IgD-negative memory B cell (primary cell): ENCODE data around the gene FSIP1. TPM values are rescaled to one million over a fixed set of nuclear protein-coding genes. Genes with fewer than 3 reads are reported as not detected.

ENCODE experiments used
- H3K27ac Mint-ChIP-seq, 3 donors: one replicate each; pipeline ENCODE4 v1.8.0; 2020 to 2022; ENCODE audit warnings: mild to moderate bottlenecking in 3 of 3, mixed read lengths in 3 of 3, moderate library complexity in 1 of 3
- H3K27me3 Mint-ChIP-seq: one replicate; pipeline ENCODE4 v1.8.0; 2021; ENCODE audit warnings: mixed read lengths
- H3K36me3 Mint-ChIP-seq: one replicate; pipeline ENCODE4 v1.8.0; 2020; ENCODE audit warnings: mild to moderate bottlenecking, mixed read lengths
- H3K4me1 Mint-ChIP-seq, 3 donors: one replicate each; pipeline ENCODE4 v1.8.0; 2020 to 2022; ENCODE audit warnings: mixed read lengths in 3 of 3, mild to moderate bottlenecking in 1 of 3
- H3K4me3 Mint-ChIP-seq, 4 donors: one replicate each; pipeline ENCODE4 v1.8.0; 2020 to 2022; ENCODE audit warnings: mild to moderate bottlenecking in 4 of 4, mixed read lengths in 4 of 4, moderate library complexity in 3 of 4
- H3K9me3 Mint-ChIP-seq, 3 donors: one replicate each; pipeline ENCODE4 v1.8.0; 2020 to 2021; ENCODE audit warnings: mixed read lengths in 3 of 3, mild to moderate bottlenecking in 1 of 3
- polyA plus RNA-seq: library from polyadenylated mRNA; unstranded; fragments of 300-500 nt; fragmentation: Illumina TruSeq; gene quantifications from one replicate; pipeline ENCODE4 v1.2.3, GENCODE V29; 2021

FSIP1 gene
- polyA plus RNA-seq, 1 donor from 2014 or later, result 0.61 TPM

GRCh38 chr15:39799552-39800011 lies 16.9 kb upstream of the FSIP1 start:
- no peak overlapping the region for H3K4me3 Mint-ChIP-seq
- peaks cover 0 to 2% (median 1%) of the 10 kb centered on the region in 3 donors for H3K4me1 Mint-ChIP-seq
- H3K27ac Mint-ChIP-seq, result no peak overlapping the region
- H3K36me3 Mint-ChIP-seq, result no peaks in the 10 kb centered on the region
- no peaks in the 10 kb centered on the region for H3K9me3 Mint-ChIP-seq
- peaks cover 28% of the 10 kb centered on the region for H3K27me3 Mint-ChIP-seq

DNA sequence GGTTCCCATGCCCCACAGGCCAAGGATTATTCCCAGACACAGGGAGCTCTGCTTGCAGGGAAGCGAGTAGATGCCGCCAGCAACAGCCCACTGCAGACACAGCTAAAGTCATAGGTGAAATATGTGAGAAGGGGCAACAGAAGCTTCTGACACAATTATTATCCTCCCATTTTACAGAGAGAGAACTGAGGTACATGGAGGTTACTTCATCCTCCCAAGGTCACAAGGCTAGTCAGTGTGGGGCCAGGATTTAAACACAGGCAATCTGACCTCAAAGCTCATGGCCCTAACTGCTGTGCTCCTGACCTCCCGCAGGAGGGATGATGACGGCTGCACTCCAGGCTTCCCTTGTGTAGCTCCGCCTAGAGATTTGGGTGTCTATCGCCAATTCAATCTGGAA lies 15.7 kb upstream of the FSIP1 start:
- no peaks in the 10 kb centered on the region for H3K36me3 Mint-ChIP-seq
- no peaks in the 10 kb centered on the region for H3K9me3 Mint-ChIP-seq
- peaks cover 27% of the 10 kb centered on the region for H3K27me3 Mint-ChIP-seq
- peaks cover 0 to 2% (median 1%) of the 10 kb centered on the region in 3 donors for H3K4me1 Mint-ChIP-seq
- no peak overlapping the region for H3K27ac Mint-ChIP-seq
- no peak overlapping the region for H3K4me3 Mint-ChIP-seq

- Mint-ChIP-seq H3K36me3 (no peaks in the 10 kb centered on the region), H3K9me3 (no peaks in the 10 kb centered on the region), H3K27ac (no peak overlapping the region), H3K4me3 (no peak overlapping the region), H3K4me1 (peaks cover 0 to 2% (median 1%) of the 10 kb centered on the region in 3 donors), H3K27me3 (peaks cover 27% of the 10 kb centered on the region)
Measured at GRCh38 chr15:39797407-39797806, 14.8 kb upstream of the FSIP1 start.

DNA sequence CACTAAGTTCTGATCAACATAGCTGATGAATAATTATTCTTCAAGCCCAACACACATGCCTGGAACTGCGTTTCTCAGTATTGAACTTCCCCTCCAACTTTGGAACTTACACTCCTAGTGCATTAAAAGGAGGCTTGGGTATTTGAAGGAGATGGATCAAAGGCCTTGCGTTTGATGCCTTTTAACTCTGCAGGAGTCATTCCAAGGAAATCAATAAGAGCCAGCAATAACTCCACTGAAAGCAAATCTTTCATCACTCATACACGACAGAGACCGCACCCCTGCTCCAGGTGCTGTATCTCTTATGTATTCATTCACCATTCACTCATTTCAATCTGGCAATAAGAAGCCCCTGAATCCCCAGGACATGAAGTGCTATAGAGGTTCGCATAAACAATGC lies 14.0 kb upstream of the FSIP1 start:
- Mint-ChIP-seq H3K36me3 (no peaks in the 10 kb centered on the region), H3K27me3 (peaks cover 23% of the 10 kb centered on the region), H3K9me3 (no peaks in the 10 kb centered on the region), H3K4me1 (peaks cover 0 to under 1% (median 0%) of the 10 kb centered on the region in 3 donors), H3K27ac (no peak overlapping the region), H3K4me3 (no peak overlapping the region)

- Mint-ChIP-seq H3K27ac (no peak overlapping the region), H3K36me3 (no peaks in the 10 kb centered on the region), H3K4me3 (peak overlapping the region in 1 of 4 donors; percentile 32), H3K4me1 (no peaks in the 10 kb centered on the region), H3K27me3 (peaks cover 23% of the 10 kb centered on the region), H3K9me3 (no peaks in the 10 kb centered on the region)
Measured at GRCh38 chr15:39795486-39795885, 12.8 kb upstream of the FSIP1 start.

DNA sequence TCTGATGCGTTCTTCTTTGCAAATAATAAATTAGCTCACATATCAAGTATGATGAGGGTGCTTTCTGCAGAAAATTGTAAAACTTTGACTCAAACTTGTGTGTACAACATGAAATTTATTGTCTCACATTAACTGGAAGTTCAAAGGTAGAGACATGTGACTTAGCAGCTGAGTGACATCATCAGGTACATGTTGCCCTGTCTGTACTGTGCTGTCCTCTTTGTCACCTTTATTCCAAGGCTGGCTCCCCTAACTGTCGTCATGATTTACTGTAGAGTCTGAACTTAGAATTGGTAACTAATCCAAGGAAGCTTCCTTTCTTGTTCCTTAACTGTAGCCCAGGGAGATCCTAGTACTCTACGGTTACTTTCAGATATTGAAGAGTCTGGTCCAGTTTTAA lies 12.3 kb upstream of the FSIP1 start:
- H3K4me3 Mint-ChIP-seq, result no peak overlapping the region
- no peaks in the 10 kb centered on the region for H3K36me3 Mint-ChIP-seq
- H3K9me3 Mint-ChIP-seq, result no peaks in the 10 kb centered on the region
- no peak overlapping the region for H3K27ac Mint-ChIP-seq
- H3K4me1 Mint-ChIP-seq, result no peaks in the 10 kb centered on the region
- H3K27me3 Mint-ChIP-seq, result peaks cover 23% of the 10 kb centered on the region

DNA sequence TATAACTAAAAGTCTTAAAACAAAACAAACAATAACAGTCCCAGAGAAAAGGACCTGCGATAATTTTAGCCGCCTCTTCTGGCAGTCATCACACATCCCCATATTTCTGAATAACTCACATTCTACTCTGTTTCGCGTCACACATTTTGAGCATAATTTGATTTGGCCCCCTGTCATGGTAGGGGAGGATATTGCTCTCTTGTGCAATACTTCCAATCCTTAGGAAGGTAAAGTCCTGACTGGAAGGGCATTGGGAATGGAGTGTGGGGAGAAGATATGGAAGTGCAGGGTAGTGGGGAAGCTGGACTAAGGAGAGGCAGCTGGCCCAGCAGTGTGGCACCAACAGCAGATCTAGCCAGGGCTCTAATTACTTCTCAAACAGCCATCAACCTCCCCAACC lies 11.3 kb upstream of the FSIP1 start:
- Mint-ChIP-seq H3K9me3 (no peaks in the 10 kb centered on the region), H3K36me3 (no peaks in the 10 kb centered on the region), H3K27me3 (peaks cover 14% of the 10 kb centered on the region), H3K27ac (no peak overlapping the region), H3K4me3 (no peak overlapping the region), H3K4me1 (no peaks in the 10 kb centered on the region)

GRCh38 chr15:39792844-39793335 lies 10.2 kb upstream of the FSIP1 start:
- Mint-ChIP-seq H3K27ac (no peak overlapping the region), H3K4me3 (no peak overlapping the region), H3K27me3 (peaks cover 9% of the 10 kb centered on the region), H3K9me3 (no peaks in the 10 kb centered on the region), H3K4me1 (no peaks in the 10 kb centered on the region), H3K36me3 (no peaks in the 10 kb centered on the region)

- Mint-ChIP-seq H3K4me1 (no peaks in the 10 kb centered on the region), H3K36me3 (no peaks in the 10 kb centered on the region), H3K4me3 (no peak overlapping the region), H3K9me3 (no peaks in the 10 kb centered on the region), H3K27ac (no peak overlapping the region), H3K27me3 (peaks cover 7% of the 10 kb centered on the region)
Measured at GRCh38 chr15:39792025-39792843, 9.6 kb upstream of the FSIP1 start.

- Mint-ChIP-seq H3K27me3 (no peaks in the 10 kb centered on the region), H3K36me3 (no peaks in the 10 kb centered on the region), H3K9me3 (no peaks in the 10 kb centered on the region), H3K4me3 (no peak overlapping the region), H3K4me1 (peaks cover 7 to 8% (median 7%) of the 10 kb centered on the region in 3 donors), H3K27ac (no peak overlapping the region)
Measured at GRCh38 chr15:39789736-39790135, 7.1 kb upstream of the FSIP1 start.

GRCh38 chr15:39788800-39789565 lies 6.3 kb upstream of the FSIP1 start:
- Mint-ChIP-seq H3K36me3 (no peaks in the 10 kb centered on the region), H3K4me1 (peaks cover 8 to 9% (median 9%) of the 10 kb centered on the region in 3 donors), H3K4me3 (no peak overlapping the region), H3K27ac (no peak overlapping the region), H3K27me3 (no peaks in the 10 kb centered on the region), H3K9me3 (no peaks in the 10 kb centered on the region)

GRCh38 chr15:39788108-39788507 lies 5.5 kb upstream of the FSIP1 start:
- H3K4me3 Mint-ChIP-seq, result no peak overlapping the region
- no peak overlapping the region for H3K27ac Mint-ChIP-seq
- no peaks in the 10 kb centered on the region for H3K27me3 Mint-ChIP-seq
- H3K9me3 Mint-ChIP-seq, result no peaks in the 10 kb centered on the region
- H3K4me1 Mint-ChIP-seq, result peaks cover 12 to 18% (median 17%) of the 10 kb centered on the region in 3 donors
- H3K36me3 Mint-ChIP-seq, result no peaks in the 10 kb centered on the region

DNA sequence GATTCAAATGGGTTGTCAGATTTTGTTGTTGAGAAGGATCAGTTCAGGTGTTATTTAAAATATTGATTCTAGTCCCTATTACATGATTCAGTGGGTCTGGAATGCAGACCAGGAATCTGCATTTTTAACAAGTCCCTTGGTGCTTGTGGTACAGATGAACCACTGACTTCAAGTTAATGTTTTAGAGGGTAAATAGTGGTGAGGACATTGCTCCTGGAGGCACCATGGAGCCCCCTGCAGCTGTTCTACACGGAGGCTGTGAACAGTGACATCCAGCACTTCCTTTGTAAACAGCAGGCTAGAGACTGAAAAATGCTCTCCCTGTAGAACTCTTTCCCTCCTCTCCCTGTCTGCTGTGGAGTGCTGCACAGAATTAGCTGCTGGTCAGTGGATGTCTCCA lies 4.8 kb upstream of the FSIP1 start:
- H3K27ac Mint-ChIP-seq, result no peak overlapping the region
- no peaks in the 10 kb centered on the region for H3K36me3 Mint-ChIP-seq
- no peaks in the 10 kb centered on the region for H3K9me3 Mint-ChIP-seq
- no peak overlapping the region for H3K4me3 Mint-ChIP-seq
- H3K27me3 Mint-ChIP-seq, result no peaks in the 10 kb centered on the region
- peaks cover 14 to 21% (median 17%) of the 10 kb centered on the region in 3 donors for H3K4me1 Mint-ChIP-seq

- Mint-ChIP-seq H3K27ac (peak overlapping the region in 2 of 3 donors; percentile 43 to 68), H3K4me3 (peak overlapping the region in 1 of 4 donors; percentile 71), H3K9me3 (no peaks in the 10 kb centered on the region), H3K36me3 (no peaks in the 10 kb centered on the region), H3K27me3 (no peaks in the 10 kb centered on the region), H3K4me1 (peaks cover 15 to 23% (median 21%) of the 10 kb centered on the region in 3 donors)
Measured at GRCh38 chr15:39786447-39787056, 3.9 kb upstream of the FSIP1 start.

GRCh38 chr15:39785841-39786240 lies 3.2 kb upstream of the FSIP1 start:
- no peaks in the 10 kb centered on the region for H3K9me3 Mint-ChIP-seq
- peak overlapping the region in 2 of 4 donors; percentile 56 to 71 for H3K4me3 Mint-ChIP-seq
- H3K36me3 Mint-ChIP-seq, result no peaks in the 10 kb centered on the region
- no peaks in the 10 kb centered on the region for H3K27me3 Mint-ChIP-seq
- H3K27ac Mint-ChIP-seq, result peak overlapping the region in 1 of 3 donors; percentile 68
- peaks cover 15 to 26% (median 21%) of the 10 kb centered on the region in 3 donors for H3K4me1 Mint-ChIP-seq
